Measurements from ENCODE around the gene TRPV6. TPM values are rescaled to one million over a fixed set of nuclear protein-coding genes. Genes with fewer than 3 reads are reported as not detected.

The TRPV6 gene
- total and polyA plus RNA-seq, 2 experiments from 2014 or later = 0.08 to 0.80 TPM

DNA sequence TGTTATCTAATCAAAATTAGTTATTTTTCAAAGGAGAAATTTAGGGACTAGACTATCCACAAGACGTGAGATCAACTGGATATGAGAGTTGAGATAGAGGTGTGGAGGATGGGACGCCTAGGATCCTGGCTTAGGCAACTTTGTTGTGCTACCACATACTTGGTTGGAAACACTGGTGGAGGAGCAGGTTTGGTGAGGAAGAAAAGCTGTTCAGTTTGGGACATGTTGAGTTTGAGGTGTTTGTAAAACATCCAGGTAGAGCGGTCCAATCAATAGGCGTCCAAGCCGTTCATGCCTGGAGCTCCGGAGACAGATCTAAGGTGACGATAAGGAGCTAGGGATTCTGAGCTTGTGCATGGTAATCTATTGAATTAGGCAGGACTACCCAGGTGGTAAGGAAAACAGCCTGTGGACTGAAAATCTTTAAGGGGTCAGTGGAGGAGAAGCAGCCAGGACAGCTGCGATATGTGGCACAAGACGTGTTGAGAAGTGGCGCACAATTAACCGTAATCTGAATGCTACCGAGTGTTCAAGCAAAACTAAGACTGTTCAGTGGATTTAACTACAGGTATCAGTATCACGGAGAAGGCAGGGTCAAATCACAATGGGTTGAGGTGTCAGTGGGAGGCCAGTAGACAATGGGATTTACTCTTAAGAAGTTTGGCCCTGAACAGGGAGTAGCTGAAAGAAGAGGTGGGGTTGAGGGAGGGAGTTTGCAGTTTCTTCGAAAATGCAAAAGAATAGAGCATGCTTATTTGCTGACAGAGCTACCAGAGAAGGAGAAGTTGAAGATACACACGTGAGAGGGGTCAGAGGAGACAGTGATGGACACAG, 16.1 kb upstream of the TRPV6 start (continued):
- TF ChIP-seq, protein P1, sequence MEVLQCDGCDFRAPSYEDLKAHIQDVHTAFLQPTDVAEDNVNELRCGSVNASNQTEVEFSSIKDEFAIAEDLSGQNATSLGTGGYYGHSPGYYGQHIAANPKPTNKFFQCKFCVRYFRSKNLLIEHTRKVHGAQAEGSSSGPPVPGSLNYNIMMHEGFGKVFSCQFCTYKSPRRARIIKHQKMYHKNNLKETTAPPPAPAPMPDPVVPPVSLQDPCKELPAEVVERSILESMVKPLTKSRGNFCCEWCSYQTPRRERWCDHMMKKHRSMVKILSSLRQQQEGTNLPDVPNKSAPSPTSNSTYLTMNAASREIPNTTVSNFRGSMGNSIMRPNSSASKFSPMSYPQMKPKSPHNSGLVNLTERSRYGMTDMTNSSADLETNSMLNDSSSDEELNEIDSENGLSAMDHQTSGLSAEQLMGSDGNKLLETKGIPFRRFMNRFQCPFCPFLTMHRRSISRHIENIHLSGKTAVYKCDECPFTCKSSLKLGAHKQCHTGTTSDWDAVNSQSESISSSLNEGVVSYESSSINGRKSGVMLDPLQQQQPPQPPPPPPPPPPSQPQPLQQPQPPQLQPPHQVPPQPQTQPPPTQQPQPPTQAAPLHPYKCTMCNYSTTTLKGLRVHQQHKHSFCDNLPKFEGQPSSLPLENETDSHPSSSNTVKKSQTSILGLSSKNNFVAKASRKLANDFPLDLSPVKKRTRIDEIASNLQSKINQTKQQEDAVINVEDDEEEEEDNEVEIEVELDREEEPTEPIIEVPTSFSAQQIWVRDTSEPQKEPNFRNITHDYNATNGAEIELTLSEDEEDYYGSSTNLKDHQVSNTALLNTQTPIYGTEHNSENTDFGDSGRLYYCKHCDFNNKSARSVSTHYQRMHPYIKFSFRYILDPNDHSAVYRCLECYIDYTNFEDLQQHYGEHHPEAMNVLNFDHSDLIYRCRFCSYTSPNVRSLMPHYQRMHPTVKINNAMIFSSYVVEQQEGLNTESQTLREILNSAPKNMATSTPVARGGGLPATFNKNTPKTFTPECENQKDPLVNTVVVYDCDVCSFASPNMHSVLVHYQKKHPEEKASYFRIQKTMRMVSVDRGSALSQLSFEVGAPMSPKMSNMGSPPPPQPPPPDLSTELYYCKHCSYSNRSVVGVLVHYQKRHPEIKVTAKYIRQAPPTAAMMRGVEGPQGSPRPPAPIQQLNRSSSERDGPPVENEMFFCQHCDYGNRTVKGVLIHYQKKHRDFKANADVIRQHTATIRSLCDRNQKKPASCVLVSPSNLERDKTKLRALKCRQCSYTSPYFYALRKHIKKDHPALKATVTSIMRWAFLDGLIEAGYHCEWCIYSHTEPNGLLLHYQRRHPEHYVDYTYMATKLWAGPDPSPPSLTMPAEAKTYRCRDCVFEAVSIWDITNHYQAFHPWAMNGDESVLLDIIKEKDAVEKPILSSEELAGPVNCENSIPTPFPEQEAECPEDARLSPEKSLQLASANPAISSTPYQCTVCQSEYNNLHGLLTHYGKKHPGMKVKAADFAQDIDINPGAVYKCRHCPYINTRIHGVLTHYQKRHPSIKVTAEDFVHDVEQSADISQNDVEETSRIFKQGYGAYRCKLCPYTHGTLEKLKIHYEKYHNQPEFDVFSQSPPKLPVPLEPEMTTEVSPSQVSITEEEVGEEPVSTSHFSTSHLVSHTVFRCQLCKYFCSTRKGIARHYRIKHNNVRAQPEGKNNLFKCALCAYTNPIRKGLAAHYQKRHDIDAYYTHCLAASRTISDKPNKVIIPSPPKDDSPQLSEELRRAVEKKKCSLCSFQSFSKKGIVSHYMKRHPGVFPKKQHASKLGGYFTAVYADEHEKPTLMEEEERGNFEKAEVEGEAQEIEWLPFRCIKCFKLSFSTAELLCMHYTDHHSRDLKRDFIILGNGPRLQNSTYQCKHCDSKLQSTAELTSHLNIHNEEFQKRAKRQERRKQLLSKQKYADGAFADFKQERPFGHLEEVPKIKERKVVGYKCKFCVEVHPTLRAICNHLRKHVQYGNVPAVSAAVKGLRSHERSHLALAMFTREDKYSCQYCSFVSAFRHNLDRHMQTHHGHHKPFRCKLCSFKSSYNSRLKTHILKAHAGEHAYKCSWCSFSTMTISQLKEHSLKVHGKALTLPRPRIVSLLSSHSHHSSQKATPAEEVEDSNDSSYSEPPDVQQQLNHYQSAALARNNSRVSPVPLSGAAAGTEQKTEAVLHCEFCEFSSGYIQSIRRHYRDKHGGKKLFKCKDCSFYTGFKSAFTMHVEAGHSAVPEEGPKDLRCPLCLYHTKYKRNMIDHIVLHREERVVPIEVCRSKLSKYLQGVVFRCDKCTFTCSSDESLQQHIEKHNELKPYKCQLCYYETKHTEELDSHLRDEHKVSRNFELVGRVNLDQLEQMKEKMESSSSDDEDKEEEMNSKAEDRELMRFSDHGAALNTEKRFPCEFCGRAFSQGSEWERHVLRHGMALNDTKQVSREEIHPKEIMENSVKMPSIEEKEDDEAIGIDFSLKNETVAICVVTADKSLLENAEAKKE (CRISPR knock-in tag; IDR thresholded peaks at IDR 0.05) = no peak
- TF ChIP-seq POLR2AphosphoS5 (IDR thresholded peaks at IDR 0.05; ENCODE audit: low read depth) = no peak
- TF ChIP-seq CREB1 (CRISPR knock-in tag; IDR thresholded peaks at IDR 0.05; ENCODE audit: low read depth) = no peak

DNA sequence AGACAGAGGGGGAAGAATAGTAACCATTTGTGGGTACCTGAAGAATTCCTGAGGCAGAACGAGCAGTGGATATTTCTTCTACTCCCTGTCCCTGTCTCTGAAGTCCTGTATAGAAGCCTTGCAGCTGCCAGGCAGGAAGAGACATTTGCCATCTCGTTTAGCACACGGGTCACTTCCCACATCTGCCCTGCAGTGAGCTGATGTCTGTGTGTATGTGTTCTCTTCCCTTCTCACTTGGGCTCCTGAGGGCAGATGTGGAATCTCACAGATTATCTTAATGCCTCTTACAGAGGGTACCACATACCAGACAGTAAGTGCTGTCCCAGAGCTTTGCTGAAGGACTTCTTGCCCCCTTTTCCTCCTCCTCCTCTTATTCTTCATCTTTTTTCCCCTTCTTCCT, 14.1 kb upstream of the TRPV6 start:
- H3K4me3 ChIP-seq = no peak overlapping the region
- TF ChIP-seq EZH2 (IDR thresholded peaks at IDR 0.05; ENCODE audit: low read depth, unreplicated experiment) (no peak), CREB1 (CRISPR knock-in tag; IDR thresholded peaks at IDR 0.05; ENCODE audit: low read depth) (no peak), POLR2AphosphoS5 (IDR thresholded peaks at IDR 0.05; ENCODE audit: low read depth) (no peak)
- TF ChIP-seq, protein P2, sequence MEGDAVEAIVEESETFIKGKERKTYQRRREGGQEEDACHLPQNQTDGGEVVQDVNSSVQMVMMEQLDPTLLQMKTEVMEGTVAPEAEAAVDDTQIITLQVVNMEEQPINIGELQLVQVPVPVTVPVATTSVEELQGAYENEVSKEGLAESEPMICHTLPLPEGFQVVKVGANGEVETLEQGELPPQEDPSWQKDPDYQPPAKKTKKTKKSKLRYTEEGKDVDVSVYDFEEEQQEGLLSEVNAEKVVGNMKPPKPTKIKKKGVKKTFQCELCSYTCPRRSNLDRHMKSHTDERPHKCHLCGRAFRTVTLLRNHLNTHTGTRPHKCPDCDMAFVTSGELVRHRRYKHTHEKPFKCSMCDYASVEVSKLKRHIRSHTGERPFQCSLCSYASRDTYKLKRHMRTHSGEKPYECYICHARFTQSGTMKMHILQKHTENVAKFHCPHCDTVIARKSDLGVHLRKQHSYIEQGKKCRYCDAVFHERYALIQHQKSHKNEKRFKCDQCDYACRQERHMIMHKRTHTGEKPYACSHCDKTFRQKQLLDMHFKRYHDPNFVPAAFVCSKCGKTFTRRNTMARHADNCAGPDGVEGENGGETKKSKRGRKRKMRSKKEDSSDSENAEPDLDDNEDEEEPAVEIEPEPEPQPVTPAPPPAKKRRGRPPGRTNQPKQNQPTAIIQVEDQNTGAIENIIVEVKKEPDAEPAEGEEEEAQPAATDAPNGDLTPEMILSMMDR (conservative IDR thresholded peaks at IDR 0.05; ENCODE audit: low read depth in 2 of 2) = no peak
- TF ChIP-seq, protein P1 (CRISPR knock-in tag; IDR thresholded peaks at IDR 0.05) = no peak

More for the DNA sequence above, 14.1 kb upstream of the TRPV6 start:
- Histone ChIP-seq H4K20me1 (replicated peaks; ENCODE audit: insufficient read depth) (no peaks in the 10 kb centered on the region), H3K4me2 (no peak overlapping the region), H3K36me3 (ENCODE audit: insufficient read depth) (0 out of 2 replicates have a peak, but pooled peaks cover 10% of the 10 kb centered on the region), H3K27ac (ENCODE audit: low read depth) (no peak overlapping the region), H3F3A (replicated peaks; ENCODE audit: low read depth) (no peaks in the 10 kb centered on the region), H3K9me2 (ENCODE audit: insufficient read depth) (no peaks in the 10 kb centered on the region), H2AFZ (no peak overlapping the region), H3K79me2 (replicated peaks; ENCODE audit: insufficient read depth) (no peaks in the 10 kb centered on the region), H3K4me1 (ENCODE audit: insufficient read depth) (no peaks in the 10 kb centered on the region), H3K27me3 (ENCODE audit: insufficient read depth) (no peaks in the 10 kb centered on the region)
- no peak for DNase-seq (ENCODE audit: low spot score)
- ATAC-seq = no peak
- H3K4me1 Mint-ChIP-seq = peaks cover 9% of the 10 kb centered on the region
- no peak overlapping the region for H3K27ac Mint-ChIP-seq
- no peak overlapping the region for H3K4me3 Mint-ChIP-seq
- no peaks in the 10 kb centered on the region; the same call in 2 of the 3 replicates for H3K36me3 Mint-ChIP-seq (ENCODE audit: low read depth)
- peaks cover 17% of the 10 kb centered on the region; the same call in 2 of the 3 replicates for H3K9me3 Mint-ChIP-seq
- peaks cover 3% of the 10 kb centered on the region for H3K27me3 Mint-ChIP-seq (ENCODE audit: insufficient read depth, low read depth, poor library complexity)

Measured in GM23338 (cell line).